Endodermal cell (in vitro differentiated cells): Measurements from ENCODE around the gene ACAP3. TPM values are rescaled to one million over a fixed set of nuclear protein-coding genes. Genes with fewer than 3 reads are reported as not detected.

ENCODE experiments used
- DNase-seq: peaks from one replicate; pipeline ENCODE4 v3.0.0-alpha.2; 2017
- H3K27ac ChIP-seq: 2 replicates; pipeline ENCODE4 v1.5.1; 2013; ENCODE audit warnings: mild to moderate bottlenecking, low read depth, low read length, moderate library complexity
- H3K27me3 ChIP-seq: 2 replicates; pipeline ENCODE4 v1.6.1; 2013; ENCODE audit warnings: mild to moderate bottlenecking, low read length, moderate library complexity; ENCODE audit not compliant: insufficient read depth, control insufficient read depth, poor library complexity, severe bottlenecking
- H3K36me3 ChIP-seq: 2 replicates; pipeline ENCODE4 v1.7.0; 2013; ENCODE audit warnings: mild to moderate bottlenecking, low read length, moderate library complexity; ENCODE audit not compliant: control insufficient read depth, insufficient read depth
- H3K4me1 ChIP-seq: one replicate; pipeline ENCODE4 v1.7.0; 2013; ENCODE audit warnings: low read length; ENCODE audit not compliant: control insufficient read depth, insufficient read depth
- H3K4me3 ChIP-seq: 2 replicates; pipeline ENCODE4 v1.5.1; 2013; ENCODE audit warnings: mild to moderate bottlenecking, low read length, moderate library complexity
- H3K9ac ChIP-seq: 2 replicates; pipeline ENCODE4 v1.6.1; 2013; ENCODE audit warnings: mild to moderate bottlenecking, low read length, moderate library complexity; ENCODE audit not compliant: poor library complexity, severe bottlenecking; ENCODE audit errors: extremely low read depth
- H3K9me3 ChIP-seq: 2 replicates; pipeline ENCODE4 v1.6.1; 2013; ENCODE audit warnings: mild to moderate bottlenecking, low read length, moderate library complexity; ENCODE audit not compliant: control insufficient read depth
- H3K27ac Mint-ChIP-seq: 2 replicates; pipeline ENCODE4 v1.8.0; 2020; ENCODE audit warnings: mixed read lengths
- H3K27me3 Mint-ChIP-seq: 2 replicates; pipeline ENCODE4 v1.8.0; 2021; ENCODE audit warnings: mild to moderate bottlenecking, mixed read lengths; ENCODE audit not compliant: insufficient read depth
- H3K36me3 Mint-ChIP-seq: 2 replicates; pipeline ENCODE4 v1.8.0; 2020; ENCODE audit warnings: low read depth, mixed read lengths
- H3K4me1 Mint-ChIP-seq: 2 replicates; pipeline ENCODE4 v1.8.0; 2020; ENCODE audit warnings: mixed read lengths
- H3K4me3 Mint-ChIP-seq: 2 replicates; pipeline ENCODE4 v1.8.0; 2020; ENCODE audit warnings: mild to moderate bottlenecking, moderate library complexity, mixed read lengths
- H3K9me3 Mint-ChIP-seq: 2 replicates; pipeline ENCODE4 v1.8.0; 2020; ENCODE audit warnings: mild to moderate bottlenecking, mixed read lengths
- WGBS, 2 experiments: methylation state at CpG; one replicate each; pipeline versions ENCODE4 v1.1.5 to v1.1.7; 2013; ENCODE audit warnings: missing lambda C conversion rate in 2 of 2, mixed read lengths in 1 of 2; ENCODE audit not compliant: insufficient coverage in 1 of 2, insufficient read length in 1 of 2; 5-methylcytosine and 5-hydroxymethylcytosine counted together
- total RNA-seq, 2 donors: library from RNA; stranded (reverse); fragmentation: NEBNext Ultra II Directional in 1 of 2; extraction: Animal tissue kit (Norgen Biotek cat#: 25700) in 1 of 2; gene quantifications; 2 replicates in 1 of 2; 3 replicates in 1 of 2; pipeline ENCODE4 v1.2.1, GENCODE V29; 2021
- TF ChIP-seq, protein P1 (sequence below): fragments of 200-600 bp; sonication (generic); conservative IDR thresholded peaks from 2 replicates; pipeline ENCODE4 v1.5.0; 2021; ENCODE audit warnings: antibody characterized with exemption, mild to moderate bottlenecking

The ACAP3 gene
- total RNA-seq, 2 donors from 2014 or later, result 36.8 to 43.5 TPM

DNA sequence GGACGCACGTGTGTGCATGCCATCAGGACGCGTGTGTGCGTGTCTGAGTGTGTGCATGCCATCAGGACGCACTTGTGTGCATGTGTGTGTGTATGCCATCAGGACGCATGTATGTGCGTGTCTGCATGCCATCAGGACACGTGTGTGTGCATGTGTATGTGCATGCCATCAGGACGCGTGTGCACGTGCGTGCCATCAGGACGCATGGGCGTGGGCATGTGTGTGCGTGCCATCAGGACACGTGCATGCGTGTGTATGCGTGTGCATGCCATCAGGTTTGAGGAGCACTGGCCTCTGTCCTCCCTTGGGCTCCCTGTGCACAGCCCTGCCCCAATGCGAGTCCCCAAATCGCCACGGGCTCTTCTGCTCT is 48.6 kb downstream of the ACAP3 start:
- Mint-ChIP-seq H3K9me3 (no peaks in the 10 kb centered on the region), H3K27ac (no peak overlapping the region), H3K4me1 (peaks cover 8% of the 10 kb centered on the region), H3K36me3 (peaks cover 59% of the 10 kb centered on the region), H3K27me3 (no peaks in the 10 kb centered on the region), H3K4me3 (no peak overlapping the region)
- H3K9me3 ChIP-seq, result no peaks in the 10 kb centered on the region
- TF ChIP-seq, protein P1, sequence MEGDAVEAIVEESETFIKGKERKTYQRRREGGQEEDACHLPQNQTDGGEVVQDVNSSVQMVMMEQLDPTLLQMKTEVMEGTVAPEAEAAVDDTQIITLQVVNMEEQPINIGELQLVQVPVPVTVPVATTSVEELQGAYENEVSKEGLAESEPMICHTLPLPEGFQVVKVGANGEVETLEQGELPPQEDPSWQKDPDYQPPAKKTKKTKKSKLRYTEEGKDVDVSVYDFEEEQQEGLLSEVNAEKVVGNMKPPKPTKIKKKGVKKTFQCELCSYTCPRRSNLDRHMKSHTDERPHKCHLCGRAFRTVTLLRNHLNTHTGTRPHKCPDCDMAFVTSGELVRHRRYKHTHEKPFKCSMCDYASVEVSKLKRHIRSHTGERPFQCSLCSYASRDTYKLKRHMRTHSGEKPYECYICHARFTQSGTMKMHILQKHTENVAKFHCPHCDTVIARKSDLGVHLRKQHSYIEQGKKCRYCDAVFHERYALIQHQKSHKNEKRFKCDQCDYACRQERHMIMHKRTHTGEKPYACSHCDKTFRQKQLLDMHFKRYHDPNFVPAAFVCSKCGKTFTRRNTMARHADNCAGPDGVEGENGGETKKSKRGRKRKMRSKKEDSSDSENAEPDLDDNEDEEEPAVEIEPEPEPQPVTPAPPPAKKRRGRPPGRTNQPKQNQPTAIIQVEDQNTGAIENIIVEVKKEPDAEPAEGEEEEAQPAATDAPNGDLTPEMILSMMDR, result no peak
- no peaks in the 10 kb centered on the region for H3K4me1 ChIP-seq
- no peak overlapping the region for H3K4me3 ChIP-seq
- WGBS, 2 experiments, result 96 to 100% methylated on average over 22 of the region's 22 CpGs
- H3K27ac ChIP-seq, result no peak overlapping the region
- H3K36me3 ChIP-seq, result peaks cover 72% of the 10 kb centered on the region
- no peaks in the 10 kb centered on the region for H3K27me3 ChIP-seq
- H3K9ac ChIP-seq, result no peak overlapping the region
- DNase-seq, result no peak

DNA sequence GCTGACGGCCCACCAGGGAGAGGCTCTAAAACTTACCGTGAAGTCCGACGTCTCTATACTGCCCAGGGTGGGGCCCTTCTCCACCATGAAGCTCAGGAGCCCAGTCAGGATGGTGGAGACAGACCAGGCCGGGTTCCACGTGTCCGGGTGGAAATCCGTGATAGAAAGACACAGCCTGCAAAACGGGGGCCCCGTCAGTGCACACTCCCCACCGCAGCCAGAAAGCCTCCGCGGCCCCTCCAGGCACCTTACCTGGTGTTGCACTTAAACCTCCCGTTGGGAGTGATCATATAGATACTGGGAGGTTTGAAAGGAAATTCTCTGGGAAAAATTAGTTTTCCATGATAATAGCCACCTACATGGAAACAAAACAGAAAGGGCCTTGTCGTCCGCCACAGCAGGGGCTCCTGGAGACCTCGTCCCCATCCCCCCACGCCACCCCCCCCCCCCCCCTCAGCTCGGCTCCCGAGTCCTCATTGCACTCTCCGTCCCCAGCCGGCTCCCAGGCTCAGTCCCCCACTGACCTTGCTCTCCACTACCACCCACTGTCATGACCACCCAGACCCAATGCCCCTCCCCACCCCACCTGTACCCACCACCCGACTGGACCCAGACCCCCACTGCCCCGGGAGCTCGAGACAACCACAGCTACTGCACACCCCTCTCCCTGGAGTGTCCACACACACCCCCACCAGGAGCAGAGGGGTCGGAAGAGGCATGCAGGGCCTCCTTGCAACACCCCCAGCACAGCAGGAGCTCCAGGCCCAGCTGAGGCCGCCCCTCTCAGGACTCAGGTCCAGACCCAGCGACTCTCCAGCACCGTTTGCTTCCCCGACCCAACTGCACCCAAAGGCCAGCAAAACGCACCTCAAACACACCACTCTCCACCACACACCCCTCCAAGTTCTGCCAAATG is 50.5 kb downstream of the ACAP3 start:
- Mint-ChIP-seq H3K36me3 (peaks cover 65% of the 10 kb centered on the region), H3K27me3 (no peaks in the 10 kb centered on the region), H3K9me3 (no peaks in the 10 kb centered on the region), H3K27ac (peak overlapping the region; percentile 90), H3K4me1 (peaks cover 8% of the 10 kb centered on the region), H3K4me3 (peak overlapping the region; percentile 20)
- H3K36me3 ChIP-seq, result peaks cover 66% of the 10 kb centered on the region
- H3K9ac ChIP-seq, result no peak overlapping the region
- WGBS, 2 experiments, result 92 to 98% methylated on average over 12 to 27 of the region's 31 CpGs
- no peak overlapping the region for H3K4me3 ChIP-seq
- H3K9me3 ChIP-seq, result no peaks in the 10 kb centered on the region
- H3K27ac ChIP-seq, result no peak overlapping the region
- H3K27me3 ChIP-seq, result no peaks in the 10 kb centered on the region
- TF ChIP-seq, protein P1, result no peak
- no peak for DNase-seq
- H3K4me1 ChIP-seq, result no peaks in the 10 kb centered on the region

DNA sequence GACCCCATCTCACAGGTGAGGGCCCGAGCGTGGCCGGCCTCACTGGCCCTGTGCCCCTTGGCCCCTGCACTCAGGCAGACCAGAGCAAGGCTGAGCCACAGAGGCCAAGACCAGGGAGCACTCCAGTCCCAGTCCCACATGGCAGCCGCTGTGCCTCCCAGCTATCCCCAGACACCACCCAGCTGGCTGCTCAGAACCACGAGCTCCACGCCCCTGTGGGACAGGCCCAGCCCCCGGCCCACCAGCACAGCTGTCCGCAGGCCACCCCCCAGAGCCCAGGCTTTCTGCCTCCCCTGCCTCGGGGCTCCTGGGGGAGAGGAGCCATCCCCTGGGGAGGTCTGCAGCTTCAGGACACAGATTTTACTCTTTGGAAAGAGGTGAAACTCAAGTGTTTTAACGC is 52.1 kb downstream of the ACAP3 start:
- DNase-seq, result no peak
- no peak overlapping the region for H3K9ac ChIP-seq
- no peak overlapping the region for H3K27ac ChIP-seq
- peaks cover 56% of the 10 kb centered on the region for H3K36me3 ChIP-seq
- H3K4me3 Mint-ChIP-seq, result no peak overlapping the region
- 91 to 96% methylated on average over 4 to 10 of the region's 10 CpGs for WGBS, 2 experiments
- H3K9me3 Mint-ChIP-seq, result no peaks in the 10 kb centered on the region
- no peaks in the 10 kb centered on the region for H3K27me3 ChIP-seq
- H3K4me3 ChIP-seq, result no peak overlapping the region
- H3K27ac Mint-ChIP-seq, result peak overlapping the region; percentile 61
- no peaks in the 10 kb centered on the region for H3K4me1 ChIP-seq
- H3K36me3 Mint-ChIP-seq, result peaks cover 61% of the 10 kb centered on the region
- H3K4me1 Mint-ChIP-seq, result peaks cover 8% of the 10 kb centered on the region
- H3K9me3 ChIP-seq, result no peaks in the 10 kb centered on the region
- TF ChIP-seq, protein P1, result no peak
- no peaks in the 10 kb centered on the region for H3K27me3 Mint-ChIP-seq
